GM23248 (cell line): Measurements from ENCODE around the gene EIF2S1.

Experiments
- EZH2 ChIP-seq: fragments of 200-600 bp; sonication (generic); IDR thresholded peaks from 2 replicates; pipeline ENCODE4 v1.6.1; 2018; ENCODE audit warnings: antibody characterized with exemption, mild to moderate bottlenecking; ENCODE audit not compliant: insufficient read depth, poor library complexity, severe bottlenecking
- EZH2phosphoT487 ChIP-seq: fragments of 200-600 bp; sonication (generic); IDR thresholded peaks from 2 replicates; pipeline ENCODE4 v1.6.1; 2018; ENCODE audit warnings: antibody characterized with exemption, moderate library complexity, mild to moderate bottlenecking, low read depth; ENCODE audit not compliant: insufficient read depth

DNA sequence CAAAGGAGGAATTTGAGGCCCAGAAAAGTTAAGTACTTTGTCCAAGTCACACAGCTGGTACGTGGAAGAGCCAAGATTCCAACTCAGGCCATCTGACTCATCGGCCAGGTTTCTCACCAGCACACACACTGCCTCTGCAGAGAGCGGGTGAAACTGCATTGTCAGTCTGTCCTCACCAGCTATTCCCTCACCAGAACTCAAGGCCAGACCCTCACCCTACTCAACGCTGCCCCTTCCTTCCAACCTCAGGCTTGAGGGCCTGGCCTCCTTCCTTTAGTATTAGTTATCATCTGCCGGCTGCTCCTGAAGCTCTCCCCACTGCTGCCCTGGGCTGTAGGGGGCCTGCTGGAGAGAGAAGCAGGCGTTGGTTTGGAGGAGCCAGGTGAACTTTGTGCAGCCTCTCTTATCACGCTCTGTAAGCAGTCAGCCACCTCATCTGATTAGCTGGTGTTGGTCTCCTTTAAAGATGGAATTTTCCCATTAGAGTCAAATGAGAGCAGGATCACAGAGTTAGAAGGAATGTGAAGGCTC lies 68.4 kb downstream of the EIF2S1 start:
- TF ChIP-seq EZH2phosphoT487 (no peak), EZH2 (no peak)
